Gastrocnemius medialis (tissue), 4 donors: ENCODE results near the gene CUX1.

Source experiments
- POLR2A ChIP-seq, 2 donors: fragments of 450-650 bp; IDR thresholded peaks; one replicate each; pipeline ENCODE4 v1.6.1; 2017; ENCODE audit warnings: antibody characterized with exemption in 2 of 2, mild to moderate bottlenecking in 2 of 2, moderate library complexity in 2 of 2
- TF ChIP-seq, protein P1 (sequence below), 5 experiments: fragments of 450-650 bp in 3 of 5; fragments of 200-600 bp in 2 of 5; sonication (generic) in 2 of 5; IDR thresholded peaks in 4 of 5; conservative IDR thresholded peaks in 1 of 5; 1 replicate in 4 of 5; 2 replicates in 1 of 5; pipeline ENCODE4 v1.5.1; 2016 to 2019; ENCODE audit warnings: antibody characterized with exemption in 5 of 5, mild to moderate bottlenecking in 3 of 5, moderate library complexity in 3 of 5

DNA sequence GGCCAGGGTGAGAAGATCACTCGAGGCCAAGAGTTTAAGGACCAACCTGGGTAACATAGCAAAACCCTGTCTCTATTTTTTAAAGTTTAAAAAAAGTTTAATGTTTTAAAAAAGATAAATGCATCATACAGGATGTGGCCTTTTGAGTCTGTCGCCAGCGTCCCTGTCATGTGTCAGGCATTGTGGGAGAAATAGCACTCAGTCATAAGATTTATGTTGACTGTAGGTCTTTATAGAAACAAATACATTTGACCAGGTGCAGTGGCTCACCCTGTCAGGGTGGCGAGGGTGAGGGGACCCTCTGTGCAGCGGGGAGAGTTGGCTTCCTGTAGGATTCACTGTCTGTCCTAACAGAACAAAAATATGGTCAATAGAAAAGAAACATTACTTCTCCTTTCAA, 405.8 kb downstream of the CUX1 start:
- TF ChIP-seq, protein P1, sequence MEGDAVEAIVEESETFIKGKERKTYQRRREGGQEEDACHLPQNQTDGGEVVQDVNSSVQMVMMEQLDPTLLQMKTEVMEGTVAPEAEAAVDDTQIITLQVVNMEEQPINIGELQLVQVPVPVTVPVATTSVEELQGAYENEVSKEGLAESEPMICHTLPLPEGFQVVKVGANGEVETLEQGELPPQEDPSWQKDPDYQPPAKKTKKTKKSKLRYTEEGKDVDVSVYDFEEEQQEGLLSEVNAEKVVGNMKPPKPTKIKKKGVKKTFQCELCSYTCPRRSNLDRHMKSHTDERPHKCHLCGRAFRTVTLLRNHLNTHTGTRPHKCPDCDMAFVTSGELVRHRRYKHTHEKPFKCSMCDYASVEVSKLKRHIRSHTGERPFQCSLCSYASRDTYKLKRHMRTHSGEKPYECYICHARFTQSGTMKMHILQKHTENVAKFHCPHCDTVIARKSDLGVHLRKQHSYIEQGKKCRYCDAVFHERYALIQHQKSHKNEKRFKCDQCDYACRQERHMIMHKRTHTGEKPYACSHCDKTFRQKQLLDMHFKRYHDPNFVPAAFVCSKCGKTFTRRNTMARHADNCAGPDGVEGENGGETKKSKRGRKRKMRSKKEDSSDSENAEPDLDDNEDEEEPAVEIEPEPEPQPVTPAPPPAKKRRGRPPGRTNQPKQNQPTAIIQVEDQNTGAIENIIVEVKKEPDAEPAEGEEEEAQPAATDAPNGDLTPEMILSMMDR (IDR thresholded peaks at IDR 0.05 in 4 of 5, conservative IDR thresholded peaks at IDR 0.05 in 1 of 5), result no peak
- TF ChIP-seq POLR2A (IDR thresholded peaks at IDR 0.05), result no peak
